ENCODE results near the gene HHIPL2. TPM values are rescaled to one million over a fixed set of nuclear protein-coding genes. Genes with fewer than 3 reads are reported as not detected.

HHIPL2 gene
- total and polyA plus RNA-seq, 8 donors: 0.20 TPM; not detected in 7

Small RNAs within 50 kb of the gene (small RNA-seq; reads per million reads assigned to genes)
- 0 reads per million in 4 donors for gene RNU6-791P

Other genes starting within 250 kb of the HHIPL2 start
- gene TAF1A, start 41.8 kb upstream of the HHIPL2 start, total RNA-seq: 10 to 100 TPM in 3 of 5 donors, 1 to 10 TPM in 2; 3.5 to 35.6 (median 17.4) TPM
- 1 to 10 TPM; 1.3 to 3.2 (median 1.7) TPM for gene TAF1A, start 41.8 kb upstream of the HHIPL2 start, polyA plus RNA-seq
- 100 to 1,000 TPM in 1 of 5 donors, 10 to 100 TPM in 4; 25.0 to 122 (median 94.6) TPM for gene MIA3, start 70.0 kb upstream of the HHIPL2 start, total RNA-seq
- gene MIA3, start 70.0 kb upstream of the HHIPL2 start, polyA plus RNA-seq: 10 to 100 TPM in 2 of 3 donors, 1 to 10 TPM in 1; 8.7 to 24.3 (median 15.5) TPM
- gene AIDA, start 164.4 kb upstream of the HHIPL2 start, total RNA-seq: 10 to 100 TPM; 31.2 to 63.5 (median 36.6) TPM
- 10 to 100 TPM; 29.7 to 59.7 (median 52.9) TPM for gene AIDA, start 164.4 kb upstream of the HHIPL2 start, polyA plus RNA-seq
- 10 to 100 TPM in 4 of 5 donors, 1 to 10 TPM in 1; 4.3 to 57.3 (median 39.4) TPM for gene BROX, start 164.5 kb upstream of the HHIPL2 start, total RNA-seq
- 10 to 100 TPM; 12.3 to 21.2 (median 13.5) TPM for gene BROX, start 164.5 kb upstream of the HHIPL2 start, polyA plus RNA-seq
- gene FAM177B, start 189.1 kb upstream of the HHIPL2 start, total RNA-seq: 10 to 100 TPM in 2 of 5 donors, 1 to 10 TPM in 1, not detected in 2; 4.1 to 39.7 (median 21.9) TPM
- gene FAM177B, start 189.1 kb upstream of the HHIPL2 start, polyA plus RNA-seq: 10 to 100 TPM in 1 of 3 donors, 1 to 10 TPM in 2; 2.0 to 53.9 (median 5.9) TPM